Right atrium auricular region (tissue), 2 donors: ENCODE data around the gene ARVCF. TPM values are rescaled to one million over a fixed set of nuclear protein-coding genes. Genes with fewer than 3 reads are reported as not detected.

ENCODE experiments used
- DNase-seq: peaks from one replicate; pipeline ENCODE4 v3.0.0-alpha.2; 2019; ENCODE audit warnings: low spot score
- H3K27ac ChIP-seq, 2 donors: fragments of 200-600 bp; sonication (generic); 1 replicate in 1 of 2; 2 replicates in 1 of 2; pipeline ENCODE4 v1.5.1; 2016 to 2019
- H3K27me3 ChIP-seq, 2 donors: fragments of 200-600 bp; sonication (generic); one replicate each; pipeline versions ENCODE4 v1.5.1 to v1.6.0; 2017 to 2019
- H3K36me3 ChIP-seq: fragments of 200-600 bp; sonication (generic); one replicate; pipeline ENCODE4 v1.5.1; 2016
- H3K4me1 ChIP-seq, 2 donors: fragments of 200-600 bp; sonication (generic); one replicate each; pipeline versions ENCODE4 v1.5.1 to v1.6.0; 2017 to 2019
- H3K4me3 ChIP-seq, 2 donors: fragments of 200-600 bp; sonication (generic); 1 replicate in 1 of 2; 2 replicates in 1 of 2; pipeline ENCODE4 v1.5.1; 2017 to 2019; ENCODE audit warnings: mild to moderate bottlenecking in 1 of 2, moderate library complexity in 1 of 2
- H3K9me3 ChIP-seq, 2 donors: fragments of 200-600 bp; sonication (generic); one replicate each; pipeline ENCODE4 v1.5.1; 2019
- CTCF ChIP-seq, 2 donors: fragments of 200-600 bp; sonication (generic); IDR thresholded peaks; one replicate each; pipeline ENCODE4 v1.5.1; 2019; ENCODE audit warnings: antibody characterized with exemption in 2 of 2
- total RNA-seq, 2 donors: library from RNA; depleted of rRNA; stranded (reverse); fragments of >200 nt; gene quantifications; one replicate each; pipeline ENCODE4 v1.1.0, GENCODE V29; 2016

ARVCF gene
- total RNA-seq, 2 donors from 2014 or later, result 16.7 to 35.8 TPM

- Histone ChIP-seq H3K27me3 (no peaks in the 10 kb centered on the region), H3K27ac (no peak overlapping the region), H3K4me1 (no peaks in the 10 kb centered on the region), H3K36me3 (peaks cover 56% of the 10 kb centered on the region), H3K4me3 (no peak overlapping the region), H3K9me3 (no peaks in the 10 kb centered on the region)
- DNase-seq, result no peak
- no peak for TF ChIP-seq CTCF (IDR thresholded peaks at IDR 0.05)
Observed at GRCh38 chr22:20046730-20047129, 30.1 kb upstream of the ARVCF start.

DNA sequence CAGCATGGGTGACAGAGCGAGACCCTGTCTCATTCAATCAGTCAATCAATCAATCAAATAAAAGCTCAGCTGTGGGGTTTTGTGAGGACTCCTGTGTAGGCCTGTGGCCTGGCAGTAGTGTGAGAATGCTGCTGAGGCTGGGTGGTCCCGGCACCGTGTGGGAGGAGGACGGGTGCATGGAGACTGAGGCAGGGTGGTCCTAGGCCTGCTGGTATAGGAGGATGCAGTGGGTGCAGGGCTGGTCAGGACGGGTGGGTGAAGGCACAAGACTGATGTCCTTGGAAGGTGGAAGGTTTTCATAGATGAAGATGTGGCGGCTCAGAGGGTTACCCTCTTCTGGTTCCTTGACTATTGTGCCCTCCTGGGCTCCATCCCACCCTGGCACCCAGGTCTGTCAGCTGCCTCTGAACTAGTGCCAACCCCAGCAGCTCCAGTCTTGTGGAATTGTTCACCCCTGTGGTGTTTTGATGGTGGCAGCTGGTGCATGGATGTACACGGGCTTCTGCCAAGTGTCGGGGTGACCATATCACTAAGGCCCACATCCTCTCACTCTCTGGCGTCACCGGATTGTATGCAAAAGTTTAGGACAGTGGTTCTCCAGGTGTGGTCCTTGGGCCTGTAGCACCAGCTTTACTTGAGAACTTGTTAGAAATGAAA is 28.0 kb upstream of the ARVCF start:
- peaks cover 62% of the 10 kb centered on the region for H3K36me3 ChIP-seq
- no peak overlapping the region for H3K27ac ChIP-seq

GRCh38 chr22:20043997-20044342 is 27.3 kb upstream of the ARVCF start:
- no peak overlapping the region for H3K4me3 ChIP-seq
- no peaks in the 10 kb centered on the region for H3K27me3 ChIP-seq
- no peak for TF ChIP-seq CTCF (IDR thresholded peaks at IDR 0.05)
- no peak overlapping the region for H3K27ac ChIP-seq
- no peaks in the 10 kb centered on the region for H3K9me3 ChIP-seq
- DNase-seq, result no peak
- no peaks in the 10 kb centered on the region for H3K4me1 ChIP-seq
- peaks cover 63% of the 10 kb centered on the region for H3K36me3 ChIP-seq

More for the DNA sequence above, 28.0 kb upstream of the ARVCF start:
- DNase-seq, result no peak
- no peak overlapping the region for H3K4me3 ChIP-seq
- TF ChIP-seq CTCF (IDR thresholded peaks at IDR 0.05), result no peak
- no peaks in the 10 kb centered on the region for H3K4me1 ChIP-seq
- H3K27me3 ChIP-seq, result no peaks in the 10 kb centered on the region
- no peaks in the 10 kb centered on the region for H3K9me3 ChIP-seq

DNA sequence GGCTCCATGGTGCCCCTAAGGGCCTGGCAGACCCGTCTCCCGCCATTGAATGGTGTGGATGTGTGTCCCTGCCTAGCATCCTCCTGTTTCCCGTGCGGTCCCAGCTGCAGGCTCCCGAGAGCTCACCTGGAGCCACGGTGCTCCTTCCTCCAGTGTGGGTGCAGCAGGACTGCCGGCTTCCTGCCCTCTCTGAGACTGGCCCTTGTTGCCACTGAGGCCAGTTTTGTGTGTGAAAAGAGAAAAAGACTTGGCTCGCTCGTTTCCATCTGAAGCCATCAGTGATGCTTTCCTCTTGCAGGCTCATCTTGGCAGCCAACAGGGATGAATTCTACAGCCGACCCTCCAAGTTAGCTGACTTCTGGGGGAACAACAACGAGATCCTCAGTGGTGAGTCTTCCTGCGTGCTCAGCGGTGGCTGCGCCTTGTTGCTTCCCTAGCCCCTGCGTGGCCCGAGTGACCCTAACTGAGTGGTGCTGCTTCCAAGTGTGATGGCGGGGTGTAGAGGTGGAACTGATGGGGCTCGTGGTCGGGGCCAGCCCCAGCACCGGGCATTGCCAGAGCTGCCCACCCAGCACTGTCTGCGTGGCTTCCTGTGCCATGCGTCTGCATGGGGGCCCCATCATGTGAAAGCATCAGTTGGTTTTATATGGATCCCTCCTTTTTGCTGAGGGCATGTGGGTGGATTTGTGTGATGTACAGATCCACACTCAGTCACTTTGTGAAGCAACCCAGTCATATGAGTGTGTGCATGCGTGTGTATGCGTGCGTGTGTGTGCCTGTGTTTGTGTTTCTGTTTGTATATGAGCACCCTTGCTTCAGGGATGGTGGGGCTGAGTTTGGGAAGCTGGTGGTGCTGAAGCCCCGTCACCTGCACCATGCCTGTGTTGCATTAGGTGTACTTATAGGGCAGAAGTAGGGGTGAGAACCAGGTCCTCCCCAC is 26.7 kb upstream of the ARVCF start:
- Histone ChIP-seq H3K36me3 (peaks cover 63% of the 10 kb centered on the region), H3K9me3 (no peaks in the 10 kb centered on the region), H3K27ac (no peak overlapping the region), H3K27me3 (no peaks in the 10 kb centered on the region), H3K4me3 (no peak overlapping the region), H3K4me1 (no peaks in the 10 kb centered on the region)
- DNase-seq, result no peak
- no peak for TF ChIP-seq CTCF (IDR thresholded peaks at IDR 0.05)

DNA sequence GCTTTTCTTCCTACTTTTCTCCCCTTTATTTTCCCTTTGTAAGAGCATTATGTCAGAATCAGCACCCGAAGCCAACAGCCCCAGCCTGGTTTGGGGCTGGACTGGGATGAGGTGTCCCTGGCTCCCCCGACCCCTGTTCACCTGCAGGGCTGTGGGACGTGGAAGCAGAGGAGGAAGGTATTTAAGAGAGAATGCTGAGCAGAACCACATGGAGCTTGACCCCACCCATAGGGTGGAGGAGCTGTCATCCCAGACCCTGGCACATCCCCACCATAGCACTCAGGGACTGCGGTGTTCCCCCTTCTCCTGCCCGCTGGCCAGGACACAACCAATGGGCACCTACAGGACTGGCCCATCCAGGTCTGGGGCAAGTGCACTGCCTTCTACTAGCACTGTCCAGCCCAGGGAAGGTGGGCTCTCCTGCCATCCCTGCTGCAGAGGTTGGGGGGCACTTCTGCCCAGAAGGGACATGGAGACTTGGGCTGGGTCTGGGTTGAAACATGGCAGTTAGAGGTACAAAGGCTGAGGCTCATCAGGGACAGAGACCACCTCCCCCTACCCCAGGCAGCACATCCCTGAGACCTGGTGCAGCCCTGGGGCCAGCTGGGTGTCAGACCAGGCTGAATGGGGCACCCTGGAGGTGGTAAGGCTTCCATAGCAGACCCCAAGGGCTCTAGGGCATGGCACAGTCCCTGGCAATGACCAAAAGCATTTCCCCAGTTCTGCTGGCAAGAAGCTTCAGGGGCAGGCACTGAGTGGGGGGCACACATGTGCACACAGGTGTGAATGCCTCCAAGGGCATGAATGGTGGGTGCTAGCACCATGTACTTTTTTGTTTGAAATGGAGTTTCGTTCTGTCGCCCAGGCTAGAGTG is 23.9 kb upstream of the ARVCF start:
- Histone ChIP-seq H3K4me1 (no peaks in the 10 kb centered on the region), H3K27me3 (no peaks in the 10 kb centered on the region), H3K4me3 (no peak overlapping the region), H3K9me3 (no peaks in the 10 kb centered on the region), H3K36me3 (peaks cover 66% of the 10 kb centered on the region), H3K27ac (no peak overlapping the region)
- TF ChIP-seq CTCF (IDR thresholded peaks at IDR 0.05), result no peak
- DNase-seq, result no peak
